K562 (cell line): ENCODE results near the gene RHOV. TPM values are rescaled to one million over a fixed set of nuclear protein-coding genes. Genes with fewer than 3 reads are reported as not detected.

Source experiments
- ARID3B ChIP-seq: fragments of 250-450 bp; sonication (Bioruptor Pico); IDR thresholded peaks from 2 replicates; pipeline ENCODE4 v1.4.0; 2020; ENCODE audit warnings: borderline replicate concordance
- HNRNPLL ChIP-seq: fragments of 200-400 bp; formaldehyde crosslinking; IDR thresholded peaks from 2 replicates; pipeline ENCODE4 v1.6.1; 2017; ENCODE audit warnings: low read length, low read depth, mild to moderate bottlenecking; ENCODE audit not compliant: poor library complexity, severe bottlenecking
- HSF4 ChIP-seq: fragments of 250-450 bp; sonication (Bioruptor Pico); IDR thresholded peaks from 2 replicates; pipeline ENCODE4 v2.1.2; 2022; ENCODE audit warnings: mild to moderate bottlenecking, moderate library complexity, borderline replicate concordance
- KLF13 ChIP-seq: fragments of 450-650 bp; IDR thresholded peaks from 2 replicates; pipeline ENCODE4 v1.6.1; 2016; ENCODE audit warnings: missing genetic modification characterization, low read depth, mild to moderate bottlenecking, missing compliant biosample characterization, moderate library complexity, borderline replicate concordance
- MAFK ChIP-seq: IDR thresholded peaks from 2 replicates; pipeline ENCODE4 v1.6.1; 2011; ENCODE audit warnings: low read length, improper control_type of control experiment
- MTA2 ChIP-seq: fragments of 450-650 bp; IDR thresholded peaks from 2 replicates; pipeline ENCODE4 v1.6.1; 2016; ENCODE audit warnings: low read depth
- RBFOX2 ChIP-seq: fragments of 200-400 bp; formaldehyde crosslinking; IDR thresholded peaks from 2 replicates; pipeline ENCODE4 v1.6.1; 2017; ENCODE audit warnings: low read depth, mild to moderate bottlenecking, low read length, moderate library complexity
- ZBTB1 ChIP-seq: sonication (generic); formaldehyde crosslinking; IDR thresholded peaks from 2 replicates; pipeline ENCODE4 v1.8.1; 2023; ENCODE audit warnings: missing genetic modification reagents, low read depth, mild to moderate bottlenecking, borderline replicate concordance
- ZBTB26 ChIP-seq: fragments of 450-650 bp; formaldehyde crosslinking; IDR thresholded peaks from 2 replicates; pipeline ENCODE4 v1.4.0; 2022; ENCODE audit warnings: missing genetic modification characterization
- ZNF311 ChIP-seq: fragments of 250-450 bp; sonication (Bioruptor Pico); IDR thresholded peaks from 2 replicates; pipeline ENCODE4 v1.4.0; 2020; ENCODE audit warnings: mild to moderate bottlenecking, moderate library complexity
- ZNF778 ChIP-seq: fragments of 450-650 bp; formaldehyde crosslinking; IDR thresholded peaks from 2 replicates; pipeline ENCODE4 v1.4.0; 2020; ENCODE audit warnings: mild to moderate bottlenecking, moderate library complexity
- polyA plus RNA-seq, 8 experiments: library from polyadenylated mRNA; depleted of rRNA in 4 of 8; stranded (reverse) in 5 of 8; unstranded in 3 of 8; fragments of >200 nt; fragmentation: Nextera tagmentation in 2 of 8; fragmentation: Illumina TruSeq in 1 of 8; extraction: Ambion mirVana in 2 of 8; extraction: Trizol in 1 of 8; gene quantifications; 2 replicates each; pipeline versions ENCODE4 v1.2.1 to v1.2.3, GENCODE V29; 2011 to 2014; ENCODE audit warnings: inconsistent platforms in 1 of 8, missing spikeins in 1 of 8
- total RNA-seq, 7 experiments: library from RNA; depleted of rRNA in 6 of 7; stranded (reverse); fragments of >200 nt in 6 of 7; fragmentation: Illumina TruSeq in 2 of 7; extraction: Trizol in 2 of 7; gene quantifications; 2 replicates each; pipeline versions ENCODE4 v1.2.1 to v1.2.3, GENCODE V29; 2011 to 2021; ENCODE audit warnings: low replicate concordance in 1 of 7
- TF ChIP-seq, protein P1 (sequence below): sonication (generic); formaldehyde crosslinking; IDR thresholded peaks from 2 replicates; pipeline ENCODE4 v1.8.0; 2022; ENCODE audit warnings: mild to moderate bottlenecking, missing genetic modification reagents
- TF ChIP-seq, protein P2 (sequence below): fragments of 450-650 bp; IDR thresholded peaks from 2 replicates; pipeline ENCODE4 v1.6.1; 2016; ENCODE audit warnings: antibody characterized with exemption
- TF ChIP-seq, protein P3 (sequence below): sonication (generic); formaldehyde crosslinking; IDR thresholded peaks from 2 replicates; pipeline ENCODE4 v1.8.0; 2022; ENCODE audit warnings: mild to moderate bottlenecking, missing genetic modification reagents, borderline replicate concordance

RHOV gene
- total and polyA plus RNA-seq, 9 of the 15 experiments (the other 6 are each of a cell fraction or from before 2014, with no cell fraction given), result 0.08 to 2.0 (median 1.1) TPM

GRCh38 chr15:40873694-40874561 lies at the start of gene RHOV (continued):
- TF ChIP-seq, protein P1, sequence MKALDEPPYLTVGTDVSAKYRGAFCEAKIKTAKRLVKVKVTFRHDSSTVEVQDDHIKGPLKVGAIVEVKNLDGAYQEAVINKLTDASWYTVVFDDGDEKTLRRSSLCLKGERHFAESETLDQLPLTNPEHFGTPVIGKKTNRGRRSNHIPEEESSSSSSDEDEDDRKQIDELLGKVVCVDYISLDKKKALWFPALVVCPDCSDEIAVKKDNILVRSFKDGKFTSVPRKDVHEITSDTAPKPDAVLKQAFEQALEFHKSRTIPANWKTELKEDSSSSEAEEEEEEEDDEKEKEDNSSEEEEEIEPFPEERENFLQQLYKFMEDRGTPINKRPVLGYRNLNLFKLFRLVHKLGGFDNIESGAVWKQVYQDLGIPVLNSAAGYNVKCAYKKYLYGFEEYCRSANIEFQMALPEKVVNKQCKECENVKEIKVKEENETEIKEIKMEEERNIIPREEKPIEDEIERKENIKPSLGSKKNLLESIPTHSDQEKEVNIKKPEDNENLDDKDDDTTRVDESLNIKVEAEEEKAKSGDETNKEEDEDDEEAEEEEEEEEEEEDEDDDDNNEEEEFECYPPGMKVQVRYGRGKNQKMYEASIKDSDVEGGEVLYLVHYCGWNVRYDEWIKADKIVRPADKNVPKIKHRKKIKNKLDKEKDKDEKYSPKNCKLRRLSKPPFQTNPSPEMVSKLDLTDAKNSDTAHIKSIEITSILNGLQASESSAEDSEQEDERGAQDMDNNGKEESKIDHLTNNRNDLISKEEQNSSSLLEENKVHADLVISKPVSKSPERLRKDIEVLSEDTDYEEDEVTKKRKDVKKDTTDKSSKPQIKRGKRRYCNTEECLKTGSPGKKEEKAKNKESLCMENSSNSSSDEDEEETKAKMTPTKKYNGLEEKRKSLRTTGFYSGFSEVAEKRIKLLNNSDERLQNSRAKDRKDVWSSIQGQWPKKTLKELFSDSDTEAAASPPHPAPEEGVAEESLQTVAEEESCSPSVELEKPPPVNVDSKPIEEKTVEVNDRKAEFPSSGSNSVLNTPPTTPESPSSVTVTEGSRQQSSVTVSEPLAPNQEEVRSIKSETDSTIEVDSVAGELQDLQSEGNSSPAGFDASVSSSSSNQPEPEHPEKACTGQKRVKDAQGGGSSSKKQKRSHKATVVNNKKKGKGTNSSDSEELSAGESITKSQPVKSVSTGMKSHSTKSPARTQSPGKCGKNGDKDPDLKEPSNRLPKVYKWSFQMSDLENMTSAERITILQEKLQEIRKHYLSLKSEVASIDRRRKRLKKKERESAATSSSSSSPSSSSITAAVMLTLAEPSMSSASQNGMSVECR, result peak; percentile 79; the same call in 1 of the 2 replicates
- TF ChIP-seq RBFOX2 (peak; percentile 80), HNRNPLL (peak; percentile 49), HSF4 (CRISPR knock-in tag) (no peak), KLF13 (tag) (0 out of 2 replicates have a peak, but pooled peaks have one; percentile 29), ARID3B (CRISPR knock-in tag) (no peak), ZNF311 (CRISPR knock-in tag) (no peak), ZNF778 (CRISPR knock-in tag) (no peak), ZBTB26 (no peak), ZBTB1 (CRISPR knock-in tag) (peak; percentile 77; the same call in 1 of the 2 replicates), MAFK (no peak), MTA2 (no peak)
- TF ChIP-seq, protein P2, sequence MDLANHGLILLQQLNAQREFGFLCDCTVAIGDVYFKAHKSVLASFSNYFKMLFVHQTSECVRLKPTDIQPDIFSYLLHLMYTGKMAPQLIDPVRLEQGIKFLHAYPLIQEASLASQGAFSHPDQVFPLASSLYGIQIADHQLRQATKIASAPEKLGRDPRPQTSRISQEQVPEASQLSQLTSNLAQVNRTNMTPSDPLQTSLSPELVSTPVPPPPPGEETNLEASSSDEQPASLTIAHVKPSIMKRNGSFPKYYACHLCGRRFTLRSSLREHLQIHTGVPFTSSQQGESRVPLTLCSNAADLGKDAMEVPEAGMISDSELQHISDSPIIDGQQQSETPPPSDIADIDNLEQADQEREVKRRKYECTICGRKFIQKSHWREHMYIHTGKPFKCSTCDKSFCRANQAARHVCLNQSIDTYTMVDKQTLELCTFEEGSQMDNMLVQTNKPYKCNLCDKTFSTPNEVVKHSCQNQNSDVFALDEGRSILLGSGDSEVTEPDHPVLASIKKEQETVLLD, result no peak
- TF ChIP-seq, protein P3, sequence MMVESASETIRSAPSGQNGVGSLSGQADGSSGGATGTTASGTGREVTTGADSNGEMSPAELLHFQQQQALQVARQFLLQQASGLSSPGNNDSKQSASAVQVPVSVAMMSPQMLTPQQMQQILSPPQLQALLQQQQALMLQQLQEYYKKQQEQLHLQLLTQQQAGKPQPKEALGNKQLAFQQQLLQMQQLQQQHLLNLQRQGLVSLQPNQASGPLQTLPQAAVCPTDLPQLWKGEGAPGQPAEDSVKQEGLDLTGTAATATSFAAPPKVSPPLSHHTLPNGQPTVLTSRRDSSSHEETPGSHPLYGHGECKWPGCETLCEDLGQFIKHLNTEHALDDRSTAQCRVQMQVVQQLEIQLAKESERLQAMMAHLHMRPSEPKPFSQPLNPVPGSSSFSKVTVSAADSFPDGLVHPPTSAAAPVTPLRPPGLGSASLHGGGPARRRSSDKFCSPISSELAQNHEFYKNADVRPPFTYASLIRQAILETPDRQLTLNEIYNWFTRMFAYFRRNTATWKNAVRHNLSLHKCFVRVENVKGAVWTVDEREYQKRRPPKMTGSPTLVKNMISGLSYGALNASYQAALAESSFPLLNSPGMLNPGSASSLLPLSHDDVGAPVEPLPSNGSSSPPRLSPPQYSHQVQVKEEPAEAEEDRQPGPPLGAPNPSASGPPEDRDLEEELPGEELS (CRISPR knock-in tag), result no peak
